ENCODE results near the gene ADPGK. TPM values are rescaled to one million over a fixed set of nuclear protein-coding genes. Genes with fewer than 3 reads are reported as not detected.

Gene ADPGK
- total RNA-seq, 1 experiment from 2014 or later, result 45.5 TPM

- no peaks in the 10 kb centered on the region for H3K27me3 ChIP-seq (ENCODE audit: control insufficient read depth, insufficient read depth, low read length)
- H3K36me3 ChIP-seq (replicated peaks; ENCODE audit: control insufficient read depth, insufficient read depth, low read length), result no peaks in the 10 kb centered on the region
- no peak overlapping the region for H3K4me3 ChIP-seq (ENCODE audit: insufficient read depth, low read depth, low read length)
- DNase-seq, result no peak
Measured at GRCh38 chr15:72706266-72706665, 77.3 kb downstream of the ADPGK start.

Other genes with a start within 250 kb of the ADPGK start
- gene GOLGA6B, start 129.1 kb downstream of the ADPGK start, total RNA-seq (2014; rRNA removed; shearing (Covaris generic)), result 0.59 and 2.5 TPM in 2 replicates
- gene HIGD2B, start 97.6 kb downstream of the ADPGK start, total RNA-seq (2014; rRNA removed; shearing (Covaris generic)), result 0.17 and 0.30 TPM in 2 replicates
- 55.1 and 69.1 TPM in 2 replicates for gene BBS4, start 97.6 kb downstream of the ADPGK start, total RNA-seq (2014; rRNA removed; shearing (Covaris generic))

Data from H7 (cell line).